Measurements from ENCODE around the gene FAM184B.

The FAM184B gene

GRCh38 chr4:17721496-17722355 is 59.7 kb downstream of the FAM184B start:
- H3K27me3 ChIP-seq: no peaks in the 10 kb centered on the region
- no peaks in the 10 kb centered on the region for H3K36me3 ChIP-seq
- H3K4me3 ChIP-seq (ENCODE audit: low read depth, low read length): no peak overlapping the region
- no peak for TF ChIP-seq CTCF (IDR thresholded peaks at IDR 0.05; ENCODE audit: low read depth, low read length)
- no peaks in the 10 kb centered on the region for H3K4me1 ChIP-seq
- H3K9me3 ChIP-seq: no peaks in the 10 kb centered on the region
- DNase-seq: no peak

- no peaks in the 10 kb centered on the region for H3K9me3 ChIP-seq
- no peaks in the 10 kb centered on the region for H3K36me3 ChIP-seq
- TF ChIP-seq CTCF (IDR thresholded peaks at IDR 0.05; ENCODE audit: low read depth, low read length): no peak
- no peaks in the 10 kb centered on the region for H3K4me1 ChIP-seq
- H3K4me3 ChIP-seq (ENCODE audit: low read depth, low read length): no peak overlapping the region
- no peaks in the 10 kb centered on the region for H3K27me3 ChIP-seq
- DNase-seq: no peak
Measured at GRCh38 chr4:17719106-17719505, 62.3 kb downstream of the FAM184B start.

GRCh38 chr4:17718471-17718870 is 63.0 kb downstream of the FAM184B start:
- Histone ChIP-seq H3K27me3 (no peaks in the 10 kb centered on the region), H3K9me3 (no peaks in the 10 kb centered on the region), H3K4me3 (ENCODE audit: low read depth, low read length) (no peak overlapping the region), H3K36me3 (no peaks in the 10 kb centered on the region), H3K4me1 (no peaks in the 10 kb centered on the region)
- no peak for TF ChIP-seq CTCF (IDR thresholded peaks at IDR 0.05; ENCODE audit: low read depth, low read length)
- DNase-seq: no peak

- Histone ChIP-seq H3K9me3 (no peaks in the 10 kb centered on the region), H3K36me3 (no peaks in the 10 kb centered on the region), H3K27me3 (no peaks in the 10 kb centered on the region), H3K4me1 (no peaks in the 10 kb centered on the region), H3K4me3 (ENCODE audit: low read depth, low read length) (no peak overlapping the region)
- no peak for DNase-seq
- TF ChIP-seq CTCF (IDR thresholded peaks at IDR 0.05; ENCODE audit: low read depth, low read length): no peak
Measured at GRCh38 chr4:17717301-17717700, 64.1 kb downstream of the FAM184B start.

GRCh38 chr4:17715511-17715910 is 65.9 kb downstream of the FAM184B start:
- no peaks in the 10 kb centered on the region for H3K27me3 ChIP-seq
- no peaks in the 10 kb centered on the region for H3K4me1 ChIP-seq
- H3K9me3 ChIP-seq: no peaks in the 10 kb centered on the region
- no peak overlapping the region for H3K4me3 ChIP-seq (ENCODE audit: low read depth, low read length)
- no peak for DNase-seq
- TF ChIP-seq CTCF (IDR thresholded peaks at IDR 0.05; ENCODE audit: low read depth, low read length): no peak
- H3K36me3 ChIP-seq: no peaks in the 10 kb centered on the region

GRCh38 chr4:17713779-17714178 is 67.6 kb downstream of the FAM184B start:
- no peak for TF ChIP-seq CTCF (IDR thresholded peaks at IDR 0.05; ENCODE audit: low read depth, low read length)
- H3K4me1 ChIP-seq: no peaks in the 10 kb centered on the region
- no peaks in the 10 kb centered on the region for H3K9me3 ChIP-seq
- H3K27me3 ChIP-seq: no peaks in the 10 kb centered on the region
- no peak overlapping the region for H3K4me3 ChIP-seq (ENCODE audit: low read depth, low read length)
- H3K36me3 ChIP-seq: no peaks in the 10 kb centered on the region
- no peak for DNase-seq

Data from BE2C (cell line).